Right renal pelvis (tissue), 4 donors: Measurements from ENCODE around the gene ZCRB1. TPM values are rescaled to one million over a fixed set of nuclear protein-coding genes. Genes with fewer than 3 reads are reported as not detected.
"Not testable (repeated sequence)": the region's sequence is repeated elsewhere in the genome, so short reads cannot be mapped to it uniquely, and the experiment has no call there.

Experiments used
- DNase-seq, 4 donors: peaks; one replicate each; pipeline ENCODE4 v3.0.0-alpha.2; 2013; ENCODE audit warnings: low read depth in 4 of 4, low spot score in 3 of 4, missing footprints in 1 of 4
- polyA plus RNA-seq, 4 donors: library from polyadenylated mRNA; unstranded; fragments of 120-200 nt; gene quantifications; one replicate each; pipeline ENCODE4 v1.2.1, GENCODE V29; 2013; ENCODE audit not compliant: insufficient read length in 4 of 4

Gene ZCRB1, protein sequence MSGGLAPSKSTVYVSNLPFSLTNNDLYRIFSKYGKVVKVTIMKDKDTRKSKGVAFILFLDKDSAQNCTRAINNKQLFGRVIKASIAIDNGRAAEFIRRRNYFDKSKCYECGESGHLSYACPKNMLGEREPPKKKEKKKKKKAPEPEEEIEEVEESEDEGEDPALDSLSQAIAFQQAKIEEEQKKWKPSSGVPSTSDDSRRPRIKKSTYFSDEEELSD
- polyA plus RNA-seq, result 10 to 100 TPM; 87.2 to 96.9 (median 90.7) TPM

DNA sequence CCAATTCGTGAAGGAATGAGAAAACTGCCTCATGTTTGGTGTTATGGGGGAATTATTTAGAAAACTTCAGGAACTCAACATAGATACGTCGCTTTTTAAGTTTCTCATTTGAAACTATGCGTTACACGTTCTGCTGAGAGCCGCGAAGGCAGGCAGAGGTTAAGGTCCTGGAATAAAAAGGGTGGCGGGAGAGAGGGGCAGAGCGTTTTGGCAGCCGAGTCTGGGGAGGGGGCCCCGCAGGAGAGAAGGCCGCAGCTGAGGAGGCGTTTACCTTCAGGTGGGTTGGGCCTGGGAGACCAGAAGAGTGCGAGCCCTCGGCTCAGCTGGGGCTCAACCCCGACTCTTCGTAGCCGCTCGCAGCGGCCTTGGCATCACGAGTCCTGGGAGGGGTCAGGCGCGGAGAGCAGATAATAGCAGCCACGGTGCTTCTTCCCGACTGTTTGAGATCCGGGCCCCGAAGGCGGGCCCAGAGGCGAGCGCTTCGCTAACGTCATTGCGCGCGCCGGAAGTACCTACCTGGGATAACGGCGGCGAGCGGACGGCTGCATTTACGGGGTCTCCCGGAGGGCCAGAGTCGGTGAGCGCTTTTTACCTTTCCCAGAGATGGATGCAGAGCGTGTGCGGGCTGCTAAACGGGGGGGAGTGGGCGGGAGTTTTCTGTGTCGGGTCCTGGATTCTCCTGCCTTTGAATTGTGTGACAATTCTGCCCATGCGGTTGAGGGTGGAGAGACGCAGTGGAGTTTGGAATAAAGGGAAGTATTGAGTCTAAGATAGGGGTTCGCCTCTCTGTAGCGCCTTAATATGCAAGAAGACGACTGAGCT, at the start of gene ZCRB1, which contains the start of gene PPHLN1:
ZCRB1 (minus strand) TSS at position 442 of the 822 bp plus-strand sequence. CDS start 1,992 bp downstream, outside the sequence.
PPHLN1 (plus strand) TSS at position 515 of the 822 bp plus-strand sequence. CDS start 9,736 bp downstream, outside the sequence.
- peak; percentile 68 to 83 (median 72) for DNase-seq

DNA sequence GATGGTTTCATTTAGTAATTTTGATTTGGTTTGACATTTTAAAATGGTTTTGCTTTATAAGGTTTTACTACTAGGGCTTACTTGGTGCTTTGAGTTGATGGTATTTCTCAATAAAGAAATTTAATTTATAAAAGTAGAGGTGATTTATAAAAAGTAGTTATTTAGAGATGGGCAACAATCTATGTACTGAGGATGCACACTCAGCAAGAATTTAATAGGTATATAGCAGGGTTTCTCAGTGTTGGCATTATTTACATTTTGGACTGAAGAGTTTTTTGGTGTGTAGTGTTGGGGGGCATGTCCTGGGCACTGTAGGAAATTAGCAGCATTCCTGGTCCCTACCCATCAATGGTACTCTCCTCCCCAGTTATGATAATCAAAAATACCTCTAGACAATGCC, 47.8 kb upstream of the ZCRB1 start:
- DNase-seq, result no peak

DNA sequence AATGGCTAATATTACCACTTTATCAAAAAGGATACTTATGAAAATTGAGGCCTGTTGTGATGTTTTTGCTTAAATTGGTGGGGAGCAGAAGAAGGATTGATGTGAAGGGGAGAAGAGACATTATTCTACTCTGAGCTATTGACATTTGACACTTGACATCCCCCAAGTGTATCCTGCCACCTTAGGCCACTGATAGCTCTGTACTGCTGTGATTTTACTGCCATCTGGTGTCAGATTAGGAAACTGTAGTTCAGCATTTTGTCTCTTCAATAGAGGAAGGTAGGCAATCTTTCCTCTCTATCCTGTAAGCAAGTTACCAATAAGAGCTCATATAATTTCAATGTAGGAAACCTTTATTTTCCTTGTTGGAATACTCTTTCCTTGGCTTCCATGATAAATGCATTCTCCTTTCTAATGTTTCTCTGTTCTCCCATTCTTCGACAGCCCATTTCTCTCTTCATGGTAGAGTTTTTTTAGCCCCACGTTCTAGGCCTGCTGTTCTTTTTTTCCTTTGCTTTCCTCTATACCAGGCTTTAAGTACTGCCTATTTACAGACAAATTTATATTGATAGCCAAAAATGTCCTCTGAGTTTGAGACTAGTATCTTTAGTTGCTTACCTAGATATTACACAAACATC, 46.4 kb upstream of the ZCRB1 start:
- peak; percentile 12 to 20 (median 16) for DNase-seq

DNA sequence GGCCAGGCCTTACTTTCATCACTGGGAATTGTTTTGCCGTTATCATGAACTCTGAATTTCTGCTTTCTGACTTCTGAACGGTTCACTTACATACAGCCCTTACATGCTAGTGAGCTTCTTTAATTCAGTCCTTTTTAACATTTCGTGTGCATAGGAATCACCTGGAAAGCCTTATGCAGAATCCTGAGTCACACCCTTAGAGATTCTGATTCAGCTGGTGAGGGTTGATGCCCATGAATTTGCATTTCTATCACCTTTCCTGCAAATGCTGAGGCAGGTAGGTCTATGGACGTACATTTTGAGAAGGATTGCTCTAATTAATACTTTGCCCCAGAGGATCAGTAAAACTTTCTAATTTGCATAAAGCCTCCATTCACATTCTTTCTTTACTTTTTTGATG, 44.1 kb upstream of the ZCRB1 start:
- DNase-seq, result no peak

DNA sequence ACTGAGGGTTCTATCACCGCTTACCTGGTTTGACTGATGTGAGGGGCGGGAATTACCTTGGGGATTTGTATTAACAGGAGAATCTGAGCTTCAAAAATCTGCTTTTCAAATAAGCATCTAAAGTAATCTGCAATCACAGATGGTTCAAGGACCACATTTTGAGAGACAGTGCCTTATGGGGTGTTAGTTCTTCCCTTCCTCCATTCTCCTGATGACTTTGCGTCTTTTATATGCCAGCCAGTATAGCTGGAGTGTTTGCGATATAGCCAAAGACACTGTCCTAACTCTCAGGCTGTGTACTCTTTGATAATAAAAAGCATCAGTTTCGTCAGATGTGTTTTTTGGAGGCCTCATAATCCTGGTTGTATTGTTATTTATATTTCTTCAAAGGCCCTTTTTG, 39.6 kb upstream of the ZCRB1 start:
- no peak for DNase-seq

DNA sequence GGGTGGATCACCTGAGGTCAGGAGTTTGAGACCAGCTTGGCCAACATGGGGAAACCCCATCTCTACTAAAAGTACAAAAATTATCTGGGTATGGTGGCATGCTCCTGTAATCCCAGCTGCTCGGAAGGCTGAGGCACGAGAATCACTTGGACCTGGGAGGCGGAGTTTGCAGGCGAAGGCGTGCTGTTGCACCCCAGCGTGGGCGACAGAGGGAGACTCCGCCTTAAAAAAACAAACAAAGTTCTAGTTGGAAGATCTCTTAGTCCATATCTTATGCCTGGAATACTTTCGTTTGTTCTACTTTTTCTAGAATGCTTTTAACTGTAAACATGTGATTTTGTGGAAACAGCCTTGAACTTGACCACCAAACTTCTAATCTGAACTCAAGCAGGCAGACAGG, 38.8 kb upstream of the ZCRB1 start:
- no peak for DNase-seq

DNA sequence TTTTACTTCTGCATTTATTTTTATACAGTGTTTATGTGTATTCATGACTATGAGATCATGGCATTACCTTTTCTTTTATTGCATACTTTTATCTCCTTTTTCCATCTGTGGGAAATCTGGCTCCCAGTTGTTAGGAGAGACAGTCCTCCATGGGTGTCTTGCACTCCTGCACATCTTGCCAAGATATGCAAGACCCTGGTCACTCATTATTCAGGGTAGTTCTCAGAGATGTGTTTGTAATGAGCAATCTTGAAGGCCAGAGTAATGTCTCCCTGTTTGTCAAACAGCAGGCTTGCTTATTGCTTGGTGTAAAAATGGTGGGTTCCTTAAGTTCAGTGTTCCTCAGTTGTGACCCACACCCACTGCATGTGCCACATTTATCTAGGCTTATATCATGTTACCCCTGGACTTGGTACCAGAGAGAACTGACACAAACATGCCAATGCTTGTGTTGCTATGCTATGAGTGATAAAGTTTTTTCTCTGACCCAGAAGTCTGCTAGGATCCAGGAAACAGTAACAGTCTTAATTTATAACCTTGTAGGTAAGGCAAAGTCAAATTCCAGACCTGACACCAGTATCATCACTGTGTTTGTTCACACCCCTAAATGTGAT, 36.9 kb upstream of the ZCRB1 start:
- DNase-seq, result no peak

DNA sequence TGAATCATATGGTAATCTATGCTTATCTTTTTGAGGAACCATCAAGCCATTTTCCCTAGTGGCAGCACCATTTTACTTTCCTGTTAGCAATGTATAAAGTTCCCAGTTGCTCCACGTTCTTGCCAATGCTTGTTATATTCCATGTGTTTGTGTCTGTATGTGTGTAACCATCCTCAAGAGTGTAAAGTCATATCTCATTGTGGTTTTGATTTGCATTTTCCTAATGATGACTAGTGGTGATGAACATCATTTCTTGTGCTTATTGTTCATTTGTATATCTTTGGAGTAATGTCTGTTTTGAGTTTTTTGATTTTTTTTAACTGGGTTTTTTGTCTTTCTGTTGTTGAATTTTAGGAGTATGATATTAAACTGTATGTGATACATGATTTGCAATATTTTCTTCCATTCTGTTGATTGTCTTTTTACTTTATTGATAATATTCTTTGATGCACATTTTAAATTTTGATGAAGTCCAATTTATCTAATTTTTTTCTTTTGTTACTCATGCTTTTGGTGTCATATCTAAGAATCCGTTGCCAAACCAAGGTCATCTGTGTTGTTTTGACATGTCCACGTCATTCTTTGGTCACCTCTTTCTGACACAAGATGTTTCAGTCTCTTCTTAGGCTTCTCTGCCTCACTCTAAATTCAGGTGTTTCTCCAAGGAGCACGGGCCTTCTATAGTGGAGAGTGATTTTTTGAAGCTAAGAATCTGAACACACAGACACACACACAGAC, 36.2 kb upstream of the ZCRB1 start:
- no peak for DNase-seq

DNA sequence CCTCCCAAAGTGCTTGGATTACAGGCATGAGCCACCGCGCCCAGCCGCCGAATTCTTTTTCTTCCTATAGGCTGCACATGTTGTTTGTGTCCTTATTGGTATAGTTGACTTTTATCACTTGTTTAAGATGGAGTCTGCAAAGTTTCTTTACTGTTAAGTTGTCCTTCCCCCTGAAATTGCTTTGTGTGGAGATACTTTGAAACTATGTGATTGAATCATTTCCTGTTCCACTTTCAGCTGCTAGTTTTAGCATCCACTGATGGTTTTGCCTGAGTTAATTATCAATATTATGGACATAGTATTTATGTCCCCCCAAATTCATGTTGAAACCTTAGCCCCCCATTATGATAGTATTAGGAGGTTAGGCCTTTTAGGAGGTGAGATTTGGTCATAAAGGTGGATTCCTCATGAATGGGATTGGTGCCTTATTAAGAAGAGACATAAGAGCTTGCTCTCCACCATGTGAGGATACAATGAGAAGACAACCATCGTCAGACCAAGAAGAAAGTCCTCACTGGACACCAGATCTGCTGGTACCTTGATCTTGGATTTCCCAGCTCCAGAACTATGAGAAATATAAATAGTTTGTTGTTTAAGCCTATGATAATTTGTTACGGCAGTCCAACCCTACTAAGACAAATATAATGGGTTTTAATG, 35.0 kb upstream of the ZCRB1 start:
- no peak for DNase-seq

DNA sequence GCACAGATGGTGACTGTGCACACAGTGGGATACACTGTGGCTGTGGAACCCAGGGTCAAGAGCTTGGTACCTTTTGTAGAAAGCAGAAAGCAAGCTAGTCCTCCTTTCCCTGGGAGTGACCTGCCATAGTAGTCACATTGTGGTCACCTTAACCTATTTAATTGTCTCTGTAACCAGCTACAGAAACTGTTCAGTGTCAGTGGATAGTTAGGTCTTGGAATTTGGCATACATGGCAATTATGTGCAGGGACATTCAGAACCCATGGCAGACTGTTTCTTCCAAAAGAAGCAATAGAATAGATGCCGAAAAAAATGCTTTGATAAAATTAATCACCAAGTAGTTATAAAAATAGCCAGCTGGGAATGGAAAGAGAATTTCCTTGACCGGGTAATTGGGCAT, 30.4 kb upstream of the ZCRB1 start:
- no peak for DNase-seq

DNA sequence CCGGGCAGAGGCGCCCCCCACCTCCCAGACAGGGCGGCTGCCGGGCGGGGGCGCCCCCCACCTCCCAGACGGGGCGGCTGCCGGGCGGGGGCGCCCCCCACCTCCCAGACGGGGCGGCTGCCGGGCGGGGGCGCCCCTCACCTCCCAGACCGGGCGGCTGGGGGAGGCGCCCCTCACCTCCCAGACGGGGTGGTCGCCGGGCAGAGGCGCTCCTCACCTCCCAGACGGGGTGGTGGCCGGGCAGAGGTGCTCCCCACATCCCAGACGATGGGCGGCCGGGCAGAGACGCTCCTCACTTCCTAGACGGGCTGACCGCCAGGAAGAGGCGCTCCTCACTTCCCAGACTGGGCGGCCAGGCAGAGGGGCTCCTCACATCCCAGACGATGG, 24.1 kb upstream of the ZCRB1 start:
- not testable (repeated sequence) for DNase-seq

DNA sequence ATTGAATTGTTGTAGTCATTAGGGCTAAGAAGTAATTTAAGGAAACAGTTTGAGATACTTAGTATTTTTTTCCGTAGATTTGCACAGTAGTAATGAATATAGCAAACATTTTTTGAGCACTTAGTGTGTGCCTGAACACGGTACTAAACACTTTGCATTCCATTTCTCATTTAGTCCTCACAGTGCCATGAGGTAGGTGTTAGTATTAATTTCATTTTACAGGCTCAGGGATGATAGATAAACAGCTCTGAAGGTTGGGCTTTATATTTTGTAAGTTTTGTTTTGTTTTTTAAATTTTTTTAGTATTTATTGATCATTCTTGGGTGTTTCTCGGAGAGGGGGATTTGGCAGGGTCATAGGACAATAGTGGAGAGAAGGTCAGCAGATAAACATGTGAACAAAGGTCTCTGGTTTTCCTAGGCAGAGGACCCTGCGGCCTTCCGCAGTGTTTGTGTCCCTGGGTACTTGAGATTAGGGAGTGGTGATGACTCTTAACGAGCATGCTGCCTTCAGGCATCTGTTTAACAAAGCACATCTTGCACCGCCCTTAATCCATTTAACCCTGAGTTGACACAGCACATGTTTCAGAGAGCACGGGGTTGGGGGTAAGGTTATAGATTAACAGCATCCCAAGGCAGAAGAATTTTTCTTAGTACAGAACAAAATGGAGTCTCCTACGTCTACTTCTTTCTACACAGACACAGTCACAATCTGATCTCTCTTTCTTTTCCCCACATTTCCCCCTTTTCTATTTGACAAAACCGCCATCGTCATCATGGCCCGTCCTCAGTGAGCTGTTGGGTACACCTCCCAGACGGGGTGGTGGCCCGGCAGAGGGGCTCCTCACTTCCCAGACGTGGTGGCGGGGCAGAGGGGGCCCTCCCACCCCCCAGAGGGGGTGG, 23.5 kb upstream of the ZCRB1 start:
- not testable (repeated sequence) for DNase-seq

DNA sequence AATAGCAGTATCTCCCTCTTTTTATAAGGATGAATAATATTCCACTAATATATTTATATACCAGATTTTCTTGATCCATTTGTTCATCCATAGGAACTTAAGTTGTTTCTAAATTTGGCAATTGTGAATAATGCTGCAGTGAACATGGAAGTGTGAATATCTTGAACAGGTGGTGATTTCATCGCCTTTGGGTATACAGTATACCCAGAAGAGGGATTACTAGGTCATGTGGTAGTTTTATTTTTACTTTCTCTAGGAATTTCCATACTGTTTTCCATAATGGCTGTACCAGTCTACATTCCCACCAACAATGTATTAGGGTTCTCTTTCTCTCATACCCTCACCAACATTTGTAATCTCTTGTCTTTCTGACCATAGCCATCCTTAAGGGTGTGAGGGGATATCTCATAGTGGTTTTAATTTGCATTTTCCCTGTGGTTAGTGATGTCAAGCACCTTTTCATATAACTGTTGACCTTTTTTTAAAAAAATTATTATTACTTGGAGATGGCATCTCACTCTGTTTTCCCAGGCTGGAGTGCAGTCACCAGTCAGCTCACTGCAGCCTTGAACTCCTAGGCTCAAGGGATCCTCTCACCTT, 20.6 kb upstream of the ZCRB1 start:
- DNase-seq, result no peak

DNA sequence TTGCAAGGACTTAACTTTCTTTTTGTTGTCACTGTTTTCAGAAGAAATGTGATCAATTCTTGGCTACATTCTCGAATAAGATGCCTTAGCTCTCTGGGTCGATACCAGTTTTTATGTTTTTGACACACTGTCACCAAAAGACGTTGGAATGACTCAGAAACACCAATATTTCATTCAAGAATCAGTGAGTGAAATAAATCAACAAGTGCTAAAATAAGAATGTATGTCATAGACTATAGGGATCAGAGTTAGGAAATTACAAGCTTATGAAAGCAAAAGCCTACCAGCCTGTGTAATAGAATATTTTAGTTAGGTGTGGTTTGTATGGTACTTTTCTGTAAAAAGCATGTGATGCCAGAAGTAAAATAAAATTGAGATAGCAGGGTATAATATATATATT, 17.8 kb upstream of the ZCRB1 start:
- DNase-seq, result no peak

DNA sequence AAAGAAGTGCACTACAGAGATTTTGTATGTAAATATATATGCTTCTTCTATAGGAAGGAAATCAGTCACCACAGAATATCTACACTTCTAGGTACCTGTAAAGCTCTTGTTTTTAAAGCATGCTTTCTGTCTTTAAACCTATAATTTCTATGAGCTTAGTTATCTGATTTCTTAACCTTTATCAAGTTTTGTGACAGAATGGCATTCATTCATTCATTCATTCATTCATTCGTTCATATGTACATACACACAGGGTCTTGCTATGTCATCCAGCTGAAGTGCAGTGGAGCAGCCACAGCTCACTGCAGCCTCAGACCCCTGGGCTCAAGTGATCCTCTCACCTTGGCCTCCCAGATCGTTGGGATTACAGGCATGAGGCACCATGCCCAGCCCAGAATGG, 16.1 kb upstream of the ZCRB1 start:
- DNase-seq, result no peak

DNA sequence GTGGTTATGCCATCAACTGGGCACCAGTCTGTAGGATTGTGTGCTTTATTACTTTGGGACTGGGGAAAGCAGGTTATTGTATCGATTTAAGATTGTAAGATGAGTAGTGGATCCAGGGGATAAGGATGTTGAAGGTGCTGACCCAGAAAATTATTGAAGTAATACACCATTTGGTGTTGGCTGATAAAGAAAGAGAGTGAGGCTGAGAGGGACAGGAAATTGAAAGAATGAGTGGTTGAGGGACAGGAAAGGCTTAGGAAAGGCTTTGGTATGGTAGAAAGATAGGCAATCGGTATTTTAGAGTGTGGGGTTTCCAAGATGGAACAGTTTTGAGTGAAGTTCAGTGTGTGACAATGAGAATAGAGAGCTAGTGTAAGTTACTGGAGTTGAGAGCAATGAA, 12.4 kb upstream of the ZCRB1 start:
- no peak for DNase-seq

DNA sequence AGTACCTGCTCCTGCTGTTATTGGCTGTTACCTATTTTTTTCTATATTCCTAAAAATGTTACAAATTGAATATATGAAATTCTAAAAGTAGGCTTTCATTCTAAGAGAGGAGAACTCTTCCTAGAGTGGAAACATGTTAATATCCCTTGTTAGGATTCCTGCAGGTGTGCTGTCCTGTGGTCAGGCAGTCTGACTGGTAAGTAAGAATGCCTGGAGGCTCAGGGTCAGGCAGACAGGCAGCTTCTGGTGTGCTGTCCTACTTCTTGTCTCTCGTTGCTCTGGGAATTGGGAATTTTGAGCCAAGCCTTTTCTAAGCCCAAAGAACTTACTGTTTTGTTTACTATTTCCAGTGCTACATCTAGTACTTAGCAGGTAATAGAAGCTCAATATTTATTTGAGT, 10.4 kb upstream of the ZCRB1 start:
- DNase-seq, result no peak
